ENCODE measurements around the gene THSD7A. TPM values are rescaled to one million over a fixed set of nuclear protein-coding genes. Genes with fewer than 3 reads are reported as not detected.

THSD7A gene
- total RNA-seq, 2 experiments from 2014 or later, result not detected

DNA sequence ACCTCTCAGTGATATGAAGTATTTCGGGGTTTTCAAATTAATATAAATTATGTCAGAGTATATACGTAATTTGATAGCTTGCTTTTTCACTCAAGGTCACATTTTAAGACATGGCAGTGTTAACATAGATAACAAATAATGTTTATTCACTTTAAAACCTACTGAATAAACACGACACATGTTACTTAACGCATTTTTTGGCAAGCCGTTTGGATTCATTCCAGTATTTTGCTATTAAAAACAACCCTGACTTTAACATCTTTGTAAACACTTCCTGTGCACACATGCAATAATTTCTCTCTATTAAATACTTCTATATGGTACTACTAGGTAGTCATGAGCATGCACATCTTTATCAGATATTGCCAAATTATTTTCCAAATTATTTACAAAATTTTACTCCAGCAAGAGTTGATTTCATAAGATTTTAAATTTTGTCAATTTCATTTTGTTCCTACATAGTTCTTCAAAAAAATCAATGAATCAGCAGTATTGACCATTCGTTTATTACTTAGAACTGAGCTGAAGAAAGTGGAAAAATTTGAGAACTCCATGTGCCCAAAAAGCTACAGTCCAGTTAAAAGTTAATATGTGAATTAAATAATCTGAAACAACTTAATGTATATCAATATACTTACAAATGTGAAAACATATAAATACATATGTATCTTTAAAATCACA is 26.8 kb upstream of the THSD7A start:
- H3K27ac Mint-ChIP-seq, result no peak overlapping the region
- no peak overlapping the region for H3K4me3 Mint-ChIP-seq
- no peaks in the 10 kb centered on the region for H3K9me3 Mint-ChIP-seq
- no peak for ATAC-seq
- intact Hi-C loops (cut with micrococcal nuclease), result no loop called here
- TF ChIP-seq, protein P1, sequence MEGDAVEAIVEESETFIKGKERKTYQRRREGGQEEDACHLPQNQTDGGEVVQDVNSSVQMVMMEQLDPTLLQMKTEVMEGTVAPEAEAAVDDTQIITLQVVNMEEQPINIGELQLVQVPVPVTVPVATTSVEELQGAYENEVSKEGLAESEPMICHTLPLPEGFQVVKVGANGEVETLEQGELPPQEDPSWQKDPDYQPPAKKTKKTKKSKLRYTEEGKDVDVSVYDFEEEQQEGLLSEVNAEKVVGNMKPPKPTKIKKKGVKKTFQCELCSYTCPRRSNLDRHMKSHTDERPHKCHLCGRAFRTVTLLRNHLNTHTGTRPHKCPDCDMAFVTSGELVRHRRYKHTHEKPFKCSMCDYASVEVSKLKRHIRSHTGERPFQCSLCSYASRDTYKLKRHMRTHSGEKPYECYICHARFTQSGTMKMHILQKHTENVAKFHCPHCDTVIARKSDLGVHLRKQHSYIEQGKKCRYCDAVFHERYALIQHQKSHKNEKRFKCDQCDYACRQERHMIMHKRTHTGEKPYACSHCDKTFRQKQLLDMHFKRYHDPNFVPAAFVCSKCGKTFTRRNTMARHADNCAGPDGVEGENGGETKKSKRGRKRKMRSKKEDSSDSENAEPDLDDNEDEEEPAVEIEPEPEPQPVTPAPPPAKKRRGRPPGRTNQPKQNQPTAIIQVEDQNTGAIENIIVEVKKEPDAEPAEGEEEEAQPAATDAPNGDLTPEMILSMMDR (IDR thresholded peaks at IDR 0.05), result no peak
- H3K36me3 Mint-ChIP-seq (ENCODE audit: low read depth), result no peaks in the 10 kb centered on the region
- no peaks in the 10 kb centered on the region for H3K4me1 Mint-ChIP-seq (ENCODE audit: low read depth)
- ChIA-PET POLR2A (no interaction called here), CTCF (no interaction called here)
- H3K27me3 Mint-ChIP-seq, result no peaks in the 10 kb centered on the region
- DNase-seq, result no peak

DNA sequence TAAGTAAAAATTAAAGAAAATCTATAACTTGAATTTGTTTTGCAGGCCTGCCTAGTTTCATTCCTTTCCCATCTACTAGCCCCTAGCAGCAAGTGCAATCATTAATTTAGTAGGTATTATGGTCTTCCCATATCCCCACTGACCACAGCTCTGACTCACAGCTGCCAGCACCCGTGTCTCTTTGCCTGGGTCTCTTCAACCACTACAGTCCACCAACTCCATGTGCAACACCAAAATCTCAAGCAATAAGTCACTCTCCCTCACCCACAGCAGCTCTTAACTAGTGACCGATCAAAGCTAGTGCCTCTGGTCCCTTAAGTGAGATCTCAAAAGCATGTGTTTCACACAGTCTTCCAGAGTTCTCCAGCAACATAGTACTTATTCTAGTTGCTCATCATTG is 26.0 kb upstream of the THSD7A start:
- Mint-ChIP-seq H3K4me1 (ENCODE audit: low read depth) (no peaks in the 10 kb centered on the region), H3K27me3 (no peaks in the 10 kb centered on the region), H3K27ac (no peak overlapping the region), H3K36me3 (ENCODE audit: low read depth) (no peaks in the 10 kb centered on the region), H3K9me3 (no peaks in the 10 kb centered on the region), H3K4me3 (no peak overlapping the region)
- ChIA-PET POLR2A (no interaction called here), CTCF (no interaction called here)
- TF ChIP-seq, protein P1 (IDR thresholded peaks at IDR 0.05), result no peak
- no peak for DNase-seq
- intact Hi-C loops (cut with micrococcal nuclease), result no loop called here
- ATAC-seq, result no peak

DNA sequence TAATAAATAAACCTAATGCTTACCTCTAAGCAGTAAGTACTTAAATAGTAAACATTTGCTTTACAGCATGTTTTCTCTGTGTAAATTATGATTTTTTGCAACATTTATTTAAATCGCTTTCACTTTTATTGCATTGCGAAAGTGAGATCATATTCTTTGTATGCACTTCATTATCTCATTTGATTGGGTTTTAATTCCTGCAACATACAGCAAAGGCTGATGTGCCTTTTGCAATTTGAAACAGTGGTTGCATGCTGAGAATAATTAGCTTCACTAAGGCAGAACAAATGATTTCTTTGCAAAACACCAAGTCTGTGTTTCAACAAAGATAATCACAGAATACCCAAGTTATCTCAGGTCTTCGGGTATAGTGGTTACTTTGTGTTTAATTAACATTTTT is 16.3 kb upstream of the THSD7A start:
- H3K36me3 Mint-ChIP-seq (ENCODE audit: low read depth), result no peaks in the 10 kb centered on the region
- H3K4me3 Mint-ChIP-seq, result no peak overlapping the region
- CTCF ChIA-PET, result no interaction called here
- ATAC-seq, result no peak
- H3K27ac Mint-ChIP-seq, result no peak overlapping the region
- H3K9me3 Mint-ChIP-seq, result no peaks in the 10 kb centered on the region
- no peaks in the 10 kb centered on the region for H3K4me1 Mint-ChIP-seq (ENCODE audit: low read depth)
- TF ChIP-seq, protein P1 (IDR thresholded peaks at IDR 0.05), result no peak
- POLR2A ChIA-PET, result no interaction called here
- no peaks in the 10 kb centered on the region for H3K27me3 Mint-ChIP-seq
- no peak for DNase-seq
- intact Hi-C loops (cut with micrococcal nuclease), result no loop called here

- no peaks in the 10 kb centered on the region for H3K36me3 Mint-ChIP-seq (ENCODE audit: low read depth)
- intact Hi-C loops (cut with micrococcal nuclease), result no loop called here
- no peak overlapping the region for H3K27ac Mint-ChIP-seq
- no peak for ATAC-seq
- no peak overlapping the region for H3K4me3 Mint-ChIP-seq
- H3K9me3 Mint-ChIP-seq, result no peaks in the 10 kb centered on the region
- TF ChIP-seq, protein P1 (IDR thresholded peaks at IDR 0.05), result no peak
- CTCF ChIA-PET, result interaction anchor here (1.3 kb wide), 1 partner anchor 11 kb away, joined by 3 read pairs; no protein-coding TSS in a partner anchor
- DNase-seq, result no peak
- H3K27me3 Mint-ChIP-seq, result no peaks in the 10 kb centered on the region
- POLR2A ChIA-PET, result no interaction called here
- no peaks in the 10 kb centered on the region for H3K4me1 Mint-ChIP-seq (ENCODE audit: low read depth)
Observed at GRCh38 chr7:11847336-11847735, 15.3 kb upstream of the THSD7A start.

GRCh38 chr7:11846361-11846955 is 14.5 kb upstream of the THSD7A start:
- intact Hi-C loops (cut with micrococcal nuclease), result no loop called here
- Mint-ChIP-seq H3K9me3 (no peaks in the 10 kb centered on the region), H3K36me3 (ENCODE audit: low read depth) (no peaks in the 10 kb centered on the region), H3K27me3 (no peaks in the 10 kb centered on the region), H3K27ac (no peak overlapping the region), H3K4me3 (no peak overlapping the region), H3K4me1 (ENCODE audit: low read depth) (no peaks in the 10 kb centered on the region)
- TF ChIP-seq, protein P1 (IDR thresholded peaks at IDR 0.05), result no peak
- ChIA-PET CTCF (interaction anchor here (1.3 kb wide), 1 partner anchor 11 kb away, joined by 3 read pairs; no protein-coding TSS in a partner anchor), POLR2A (no interaction called here)
- ATAC-seq (no peak), DNase-seq (no peak)

Data from activated CD8-positive, alpha-beta T cell treated with anti-CD3 and anti-CD28 coated beads for 36 hours (primary cell).